H1 (cell line): Measurements from ENCODE around the gene DDB1. TPM values are rescaled to one million over a fixed set of nuclear protein-coding genes. Genes with fewer than 3 reads are reported as not detected.

Experiments
- CTCF ChIA-PET: fragments of 300-600 bp; sonication (Branson Sonifier 250); formaldehyde crosslinking; loops from one replicate; lab custom pipeline; 2021; ENCODE audit not compliant: partially characterized antibody; lab: Charles Lee
- POLR2A ChIA-PET: fragments of 300-600 bp; sonication (Branson Sonifier 250); formaldehyde crosslinking; loops from one replicate; lab custom pipeline; 2021; ENCODE audit warnings: inconsistent platforms; ENCODE audit not compliant: partially characterized antibody; lab: Charles Lee
- DNase-seq, 2 experiments: peaks; one replicate each; pipeline versions ENCODE4 v3.0.0 to v3.0.0-alpha.2; 2010 to 2022; ENCODE audit warnings: low spot score in 2 of 2, low read depth in 1 of 2, mixed read lengths in 1 of 2
- FAIRE-seq: peaks from 2 replicates; lab custom pipeline; 2011; peaks lifted over from hg19 to GRCh38; lab: Jason Lieb, UNC
- H2AFZ ChIP-seq: 2 replicates; pipeline ENCODE4 v1.8.1; 2012; ENCODE audit warnings: low read length, inconsistent platforms
- H2AK5ac ChIP-seq: 2 replicates; pipeline ENCODE4 v1.6.1; 2013; ENCODE audit warnings: low read depth, low read length
- H2BK120ac ChIP-seq: replicated peaks from 2 replicates; pipeline ENCODE3; 2013; ENCODE audit warnings: low read depth, low read length, inconsistent platforms
- H2BK12ac ChIP-seq: 2 replicates; pipeline ENCODE4 v1.6.1; 2013; ENCODE audit warnings: low read depth, low read length
- H2BK15ac ChIP-seq: 2 replicates; pipeline ENCODE4 v1.6.1; 2013; ENCODE audit warnings: low read length
- H2BK20ac ChIP-seq: 2 replicates; pipeline ENCODE4 v1.6.1; 2013; ENCODE audit warnings: low read length
- H2BK5ac ChIP-seq: 2 replicates; pipeline ENCODE4 v1.6.1; 2013; ENCODE audit warnings: low read depth, low read length
- H3K14ac ChIP-seq: 2 replicates; pipeline ENCODE4 v1.6.1; 2013; ENCODE audit warnings: inconsistent platforms; ENCODE audit not compliant: insufficient read length
- H3K18ac ChIP-seq: 2 replicates; pipeline ENCODE4 v1.6.1; 2013; ENCODE audit warnings: low read length; ENCODE audit errors: extremely low read depth
- H3K23ac ChIP-seq: 2 replicates; pipeline ENCODE4 v1.6.1; 2013; ENCODE audit warnings: inconsistent platforms; ENCODE audit not compliant: insufficient read length
- H3K23me2 ChIP-seq: 2 replicates; pipeline ENCODE4 v1.6.1; 2013; ENCODE audit warnings: low read depth, low read length
- H3K27ac ChIP-seq: 2 replicates; pipeline ENCODE4 v1.6.1; 2011; ENCODE audit warnings: low read depth, low read length, inconsistent platforms
- H3K27me3 ChIP-seq, 4 experiments: replicated peaks in 1 of 4; 1 replicate in 1 of 4; 2 replicates in 3 of 4; pipeline versions ENCODE4 v1.6.1 to v1.8.1; 2011 to 2013; ENCODE audit warnings: low read length in 3 of 4, mild to moderate bottlenecking in 3 of 4, inconsistent platforms in 2 of 4, mixed read lengths in 2 of 4, moderate library complexity in 1 of 4; ENCODE audit not compliant: control insufficient read depth in 3 of 4, insufficient read depth in 3 of 4; ENCODE audit errors: extremely low read depth in 1 of 4
- H3K36me3 ChIP-seq, 4 experiments: 2 replicates each; pipeline versions ENCODE4 v1.6.1 to v1.8.1; 2011 to 2013; ENCODE audit warnings: mild to moderate bottlenecking in 4 of 4, low read length in 3 of 4, moderate library complexity in 2 of 4, control low read depth in 1 of 4, inconsistent platforms in 1 of 4; ENCODE audit not compliant: insufficient read depth in 4 of 4, control insufficient read depth in 2 of 4
- H3K4ac ChIP-seq: replicated peaks from 2 replicates; pipeline ENCODE3; 2013; ENCODE audit warnings: low read length, low read depth, mixed read lengths, inconsistent platforms; ENCODE audit not compliant: insufficient read length
- H3K4me1 ChIP-seq, 4 experiments: replicated peaks in 1 of 4; 1 replicate in 1 of 4; 2 replicates in 3 of 4; pipeline versions ENCODE4 v1.6.1 to v1.8.1; 2011 to 2013; ENCODE audit warnings: low read length in 3 of 4, inconsistent platforms in 2 of 4, mixed read lengths in 1 of 4; ENCODE audit not compliant: insufficient read depth in 4 of 4, control insufficient read depth in 3 of 4
- H3K4me2 ChIP-seq, 2 experiments: 2 replicates each; pipeline versions ENCODE4 v1.6.1 to v1.8.1; 2011 to 2013; ENCODE audit warnings: low read depth in 2 of 2, low read length in 2 of 2, control low read depth in 1 of 2, inconsistent platforms in 1 of 2, mild to moderate bottlenecking in 1 of 2; ENCODE audit not compliant: insufficient read depth in 1 of 2
- H3K4me3 ChIP-seq, 4 experiments: fragments of 200-600, 300-600 bp in 1 of 4; sonication (generic), shearing (Covaris generic), sonication (Bioruptor Twin) in 1 of 4; 2 replicates each; pipeline versions ENCODE4 v1.5.1 to v1.8.1; 2011 to 2016; ENCODE audit warnings: low read length in 4 of 4, low read depth in 3 of 4, control low read depth in 2 of 4, inconsistent platforms in 2 of 4, mild to moderate bottlenecking in 2 of 4, mixed read lengths in 1 of 4, moderate library complexity in 1 of 4; ENCODE audit not compliant: insufficient read depth in 2 of 4; ENCODE audit errors: extremely low read depth in 1 of 4
- H3K56ac ChIP-seq: replicated peaks from 2 replicates; pipeline ENCODE3; 2013; ENCODE audit warnings: low read depth, mild to moderate bottlenecking, mixed read lengths, low read length, inconsistent platforms; ENCODE audit not compliant: insufficient read length
- H3K79me1 ChIP-seq: 2 replicates; pipeline ENCODE4 v1.6.1; 2013; ENCODE audit warnings: low read depth, low read length, control low read depth
- H3K79me2 ChIP-seq, 2 experiments: 2 replicates each; pipeline versions ENCODE4 v1.6.1 to v1.8.1; 2012 to 2013; ENCODE audit warnings: low read length in 2 of 2, mild to moderate bottlenecking in 2 of 2, inconsistent platforms in 1 of 2; ENCODE audit not compliant: insufficient read depth in 2 of 2, control insufficient read depth in 1 of 2
- H3K9ac ChIP-seq, 4 experiments: replicated peaks in 1 of 4; 1 replicate in 1 of 4; 2 replicates in 3 of 4; pipeline versions ENCODE4 v1.6.1 to v1.8.1; 2011 to 2013; ENCODE audit warnings: low read depth in 3 of 4, low read length in 3 of 4, control low read depth in 2 of 4, mild to moderate bottlenecking in 2 of 4, moderate library complexity in 2 of 4, inconsistent platforms in 1 of 4; ENCODE audit errors: extremely low read depth in 1 of 4
- H3K9me3 ChIP-seq, 2 experiments: 2 replicates each; pipeline versions ENCODE4 v1.6.1 to v1.8.1; 2012 to 2013; ENCODE audit warnings: mild to moderate bottlenecking in 2 of 2, moderate library complexity in 2 of 2, control low read depth in 1 of 2, inconsistent platforms in 1 of 2, low read depth in 1 of 2, low read length in 1 of 2, mixed read lengths in 1 of 2; ENCODE audit not compliant: insufficient read depth in 2 of 2
- H4K20me1 ChIP-seq, 2 experiments: replicated peaks in 1 of 2; 2 replicates each; pipeline versions ENCODE3 to v1.8.1; 2011 to 2013; ENCODE audit warnings: inconsistent platforms in 2 of 2, low read length in 2 of 2, mild to moderate bottlenecking in 1 of 2; ENCODE audit not compliant: insufficient read depth in 2 of 2, control insufficient read depth in 1 of 2
- H4K5ac ChIP-seq: 2 replicates; pipeline ENCODE4 v1.6.1; 2013; ENCODE audit warnings: low read length, low read depth, mixed read lengths, inconsistent platforms; ENCODE audit not compliant: insufficient read length
- H4K8ac ChIP-seq: 2 replicates; pipeline ENCODE4 v1.8.0; 2013; ENCODE audit warnings: mild to moderate bottlenecking, moderate library complexity, low read length, inconsistent platforms; ENCODE audit not compliant: insufficient read depth; ENCODE audit errors: extremely low read depth
- H4K91ac ChIP-seq: replicated peaks from 2 replicates; pipeline ENCODE3; 2013; ENCODE audit warnings: low read length, mixed read lengths, inconsistent platforms; ENCODE audit not compliant: insufficient read length
- ATF3 ChIP-seq: IDR thresholded peaks from 2 replicates; pipeline ENCODE4 v1.6.1; 2011; ENCODE audit warnings: low read depth, mild to moderate bottlenecking, low read length; ENCODE audit not compliant: insufficient read depth
- GABPA ChIP-seq: IDR thresholded peaks from 2 replicates; pipeline ENCODE4 v1.6.1; 2011; ENCODE audit warnings: mild to moderate bottlenecking, low read length, moderate library complexity, borderline replicate concordance; ENCODE audit not compliant: insufficient read depth
- SP4 ChIP-seq: IDR thresholded peaks from 2 replicates; pipeline ENCODE4 v1.6.1; 2012; ENCODE audit warnings: low read length, inconsistent platforms
- TBP ChIP-seq: IDR thresholded peaks from 2 replicates; pipeline ENCODE4 v1.6.1; 2011; ENCODE audit warnings: low read depth, low read length, improper control_type of control experiment
- WGBS, 2 experiments: shearing (Covaris generic) in 1 of 2; methylation state at CpG; one replicate each; pipeline versions ENCODE4 v1.1.6 to v1.1.7; 2013 to 2015; ENCODE audit warnings: low lambda C conversion rate in 2 of 2, mixed read lengths in 2 of 2, inconsistent platforms in 1 of 2, low coverage in 1 of 2, missing lambda C conversion rate in 1 of 2; ENCODE audit not compliant: insufficient replicate concordance in 2 of 2, insufficient coverage in 1 of 2, insufficient read length in 1 of 2; ENCODE audit errors: extremely low coverage in 1 of 2, missing lambda C conversion rate in 1 of 2; 5-methylcytosine and 5-hydroxymethylcytosine counted together
- polyA plus RNA-seq, 7 experiments: library from polyadenylated mRNA; depleted of rRNA in 3 of 7; stranded (reverse) in 5 of 7; unstranded in 2 of 7; fragments of >200 nt in 5 of 7; fragments of 200-250 nt in 2 of 7; gene quantifications; 1 replicate in 5 of 7; 2 replicates in 1 of 7; 4 replicates in 1 of 7; pipeline versions ENCODE4 v1.2.1 to v1.2.3, GENCODE V29; 2011 to 2013; ENCODE audit warnings: missing spikeins in 2 of 7, mixed read lengths in 2 of 7
- total RNA-seq: library from RNA; stranded (reverse); fragmentation: NEBNext Ultra II Directional; extraction: Animal tissue kit (Norgen Biotek cat#: 25700); gene quantifications from 2 replicates; pipeline ENCODE4 v1.2.1, GENCODE V29; 2021

Gene DDB1
- total and polyA plus RNA-seq, 2 of the 8 experiments (the other 6 are each of a cell fraction or from before 2014, with no cell fraction given): 275 to 306 TPM

GRCh38 chr11:61265357-61265756, 67.5 kb downstream of the DDB1 start:
- Histone ChIP-seq H4K8ac (no peak overlapping the region; the same call in 1 of the 2 replicates), H3K36me3 (peaks cover 0 to 2% (median 0%) of the 10 kb centered on the region in 4 experiments; a peak in 1 of 8 replicates), H2BK5ac (no peak overlapping the region), H2BK20ac (no peak overlapping the region), H4K5ac (no peak overlapping the region), H4K91ac (no peak overlapping the region), H2AFZ (no peak overlapping the region), H3K27ac (no peak overlapping the region), H2BK120ac (no peak overlapping the region), H3K79me1 (no peaks in the 10 kb centered on the region), H3K23me2 (no peaks in the 10 kb centered on the region), H3K4ac (no peak overlapping the region), H3K23ac (no peak overlapping the region), H3K56ac (no peak overlapping the region), H2BK15ac (no peak overlapping the region), H3K14ac (no peak overlapping the region), H3K9me3 (no peaks in the 10 kb centered on the region), H3K18ac (no peak overlapping the region), H3K4me2 (no peak overlapping the region), H3K4me3 (no peak overlapping the region), H2BK12ac (no peak overlapping the region), H3K9ac (no peak overlapping the region), H3K79me2 (no peaks in the 10 kb centered on the region), H4K20me1 (no peaks in the 10 kb centered on the region), H3K4me1 (no peaks in the 10 kb centered on the region), H3K27me3 (no peaks in the 10 kb centered on the region), H2AK5ac (no peak overlapping the region)
- ChIA-PET POLR2A (interaction anchor here (0.6 to 2.0 kb wide), 3 partner anchors 10 to 96 kb away, joined by 4 to 6 read pairs (median 6); partner anchors contain the start of gene CYB561A3), CTCF (interaction anchor here (1.0 to 3.4 kb wide), 3 partner anchors 9 to 15 kb away, joined by 3 to 15 read pairs (median 5); no protein-coding TSS in a partner anchor)
- 97% methylated on average over 13 of the region's 14 CpGs; no CpG with 5 or more reads in 1 of the 2 experiments for WGBS, 2 experiments
- DNase-seq (no peak), FAIRE-seq (no peak)
- TF ChIP-seq TBP (no peak), ATF3 (no peak), SP4 (no peak), GABPA (no peak)
